ENCODE results near the gene CRIP1.

- TF ChIP-seq MAX (IDR thresholded peaks at IDR 0.05) (no peak), RAD21 (IDR thresholded peaks at IDR 0.05; ENCODE audit: low read depth) (no peak), TAF1 (IDR thresholded peaks at IDR 0.05; ENCODE audit: low read depth) (no peak), EP300 (IDR thresholded peaks at IDR 0.05; ENCODE audit: borderline replicate concordance) (no peak)
Measured at GRCh38 chr14:105447651-105448640, 38.7 kb upstream of the CRIP1 start.

Measured in Ishikawa (cell line).